SK-N-SH treated with all-trans-retinoic acid at 6 μM for 48 hours (cell line): ENCODE data around the gene BUB1B.

Experiments used
- ATAC-seq: fragments of 200-7000 bp; cut with Tn5 transposase; 3 replicates; pipeline ENCODE4 v1.9.1; 2020; ENCODE audit warnings: mild to moderate bottlenecking, moderate library complexity
- ARNTL ChIP-seq: fragments of 450-650 bp; formaldehyde crosslinking; IDR thresholded peaks from 2 replicates; pipeline ENCODE4 v1.5.0; 2020; ENCODE audit warnings: low read depth, mild to moderate bottlenecking, moderate library complexity, borderline replicate concordance
- BACH2 ChIP-seq: fragments of 250-450 bp; sonication (Bioruptor Pico); IDR thresholded peaks from 2 replicates; pipeline ENCODE4 v1.9.0; 2021; ENCODE audit warnings: mild to moderate bottlenecking, borderline replicate concordance
- CSDC2 ChIP-seq: fragments of 250-450 bp; sonication (Bioruptor Pico); IDR thresholded peaks from 2 replicates; pipeline ENCODE4 v1.5.0; 2020; ENCODE audit warnings: mild to moderate bottlenecking, moderate library complexity
- ESRRG ChIP-seq: fragments of 250-450 bp; sonication (Bioruptor Pico); IDR thresholded peaks from 2 replicates; pipeline ENCODE4 v1.6.1; 2021; ENCODE audit warnings: mild to moderate bottlenecking
- GLIS3 ChIP-seq: fragments of 250-450 bp; sonication (Bioruptor Pico); IDR thresholded peaks from 2 replicates; pipeline ENCODE4 v1.5.0; 2020; ENCODE audit warnings: mild to moderate bottlenecking, moderate library complexity
- ISL1 ChIP-seq: fragments of 250-450 bp; sonication (Bioruptor Pico); IDR thresholded peaks from 2 replicates; pipeline ENCODE4 v2.1.2; 2022; ENCODE audit warnings: mild to moderate bottlenecking, moderate library complexity
- OSR1 ChIP-seq: fragments of 250-450 bp; sonication (Bioruptor Pico); IDR thresholded peaks from 2 replicates; pipeline ENCODE4 v1.8.0; 2022; ENCODE audit warnings: moderate library complexity, mild to moderate bottlenecking, inconsistent platforms
- PPARA ChIP-seq: fragments of 250-450 bp; sonication (Bioruptor Pico); IDR thresholded peaks from 2 replicates; pipeline ENCODE4 v1.5.0; 2020; ENCODE audit warnings: mild to moderate bottlenecking, borderline replicate concordance
- RARB ChIP-seq: fragments of 250-450 bp; sonication (Bioruptor Pico); IDR thresholded peaks from 2 replicates; pipeline ENCODE4 v1.8.0; 2021; ENCODE audit warnings: mild to moderate bottlenecking, moderate library complexity
- SNAI2 ChIP-seq: fragments of 250-450 bp; sonication (Bioruptor Pico); IDR thresholded peaks from 2 replicates; pipeline ENCODE4 v1.5.0; 2020; ENCODE audit warnings: mild to moderate bottlenecking, moderate library complexity
- TCF4 ChIP-seq: fragments of 250-450 bp; sonication (Bioruptor Pico); IDR thresholded peaks from 2 replicates; pipeline ENCODE4 v1.8.0; 2021; ENCODE audit warnings: mild to moderate bottlenecking, moderate library complexity, borderline replicate concordance
- TOX ChIP-seq: fragments of 250-450 bp; sonication (Bioruptor Pico); IDR thresholded peaks from 2 replicates; pipeline ENCODE4 v1.8.0; 2021; ENCODE audit warnings: mild to moderate bottlenecking, moderate library complexity, borderline replicate concordance
- ZFP3 ChIP-seq: fragments of 250-450 bp; sonication (Bioruptor Pico); IDR thresholded peaks from 2 replicates; pipeline ENCODE4 v1.5.0; 2020; ENCODE audit warnings: mild to moderate bottlenecking, moderate library complexity
- ZFP30 ChIP-seq: fragments of 450-650 bp; formaldehyde crosslinking; IDR thresholded peaks from 2 replicates; pipeline ENCODE4 v1.5.0; 2022; ENCODE audit warnings: mild to moderate bottlenecking, moderate library complexity
- ZNF565 ChIP-seq: fragments of 450-650 bp; formaldehyde crosslinking; conservative IDR thresholded peaks from 2 replicates; pipeline ENCODE4 v1.5.0; 2020; ENCODE audit warnings: low read depth, mild to moderate bottlenecking, moderate library complexity
- ZNF70 ChIP-seq: fragments of 450-650 bp; formaldehyde crosslinking; IDR thresholded peaks from 2 replicates; pipeline ENCODE4 v1.5.0; 2020; ENCODE audit warnings: mild to moderate bottlenecking, moderate library complexity
- TF ChIP-seq, protein P1 (sequence below): fragments of 250-450 bp; sonication (Bioruptor Pico); IDR thresholded peaks from 2 replicates; pipeline ENCODE4 v1.8.0; 2020; ENCODE audit warnings: mild to moderate bottlenecking, moderate library complexity, borderline replicate concordance
- TF ChIP-seq, protein P2 (sequence below): fragments of 250-450 bp; sonication (Bioruptor Pico); IDR thresholded peaks from 2 replicates; pipeline ENCODE4 v1.5.1; 2020; ENCODE audit warnings: low read depth, mild to moderate bottlenecking, moderate library complexity
- TF ChIP-seq, protein P3 (sequence below): fragments of 250-450 bp; sonication (Bioruptor Pico); IDR thresholded peaks from 2 replicates; pipeline ENCODE4 v1.5.0; 2020; ENCODE audit warnings: mild to moderate bottlenecking, moderate library complexity
- TF ChIP-seq, protein P4 (sequence below): fragments of 250-450 bp; sonication (Bioruptor Pico); IDR thresholded peaks from 2 replicates; pipeline ENCODE4 v1.5.1; 2021; ENCODE audit warnings: mild to moderate bottlenecking, moderate library complexity

The BUB1B gene

DNA sequence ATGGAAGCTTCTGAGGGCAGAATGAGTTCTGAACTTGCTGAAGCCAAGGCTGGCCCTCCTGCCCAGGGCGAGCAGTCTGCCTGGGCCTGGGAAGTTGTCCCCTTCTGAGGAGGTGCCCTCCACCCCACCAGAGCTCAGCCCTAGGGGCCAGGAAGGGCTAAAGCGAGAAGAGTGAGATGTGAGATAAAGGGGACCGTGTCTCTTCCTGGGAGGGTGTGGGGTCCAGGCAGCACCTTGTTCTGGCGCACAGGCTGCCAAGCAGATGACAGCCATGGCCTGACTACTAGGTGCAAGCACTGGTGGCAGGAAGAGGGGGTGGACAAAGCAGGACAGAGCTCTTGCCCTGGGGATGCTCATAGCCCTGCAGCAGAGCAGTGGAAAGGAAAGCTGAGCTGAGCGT is 81.7 kb downstream of the BUB1B start (continued):
- TF ChIP-seq, protein P1, sequence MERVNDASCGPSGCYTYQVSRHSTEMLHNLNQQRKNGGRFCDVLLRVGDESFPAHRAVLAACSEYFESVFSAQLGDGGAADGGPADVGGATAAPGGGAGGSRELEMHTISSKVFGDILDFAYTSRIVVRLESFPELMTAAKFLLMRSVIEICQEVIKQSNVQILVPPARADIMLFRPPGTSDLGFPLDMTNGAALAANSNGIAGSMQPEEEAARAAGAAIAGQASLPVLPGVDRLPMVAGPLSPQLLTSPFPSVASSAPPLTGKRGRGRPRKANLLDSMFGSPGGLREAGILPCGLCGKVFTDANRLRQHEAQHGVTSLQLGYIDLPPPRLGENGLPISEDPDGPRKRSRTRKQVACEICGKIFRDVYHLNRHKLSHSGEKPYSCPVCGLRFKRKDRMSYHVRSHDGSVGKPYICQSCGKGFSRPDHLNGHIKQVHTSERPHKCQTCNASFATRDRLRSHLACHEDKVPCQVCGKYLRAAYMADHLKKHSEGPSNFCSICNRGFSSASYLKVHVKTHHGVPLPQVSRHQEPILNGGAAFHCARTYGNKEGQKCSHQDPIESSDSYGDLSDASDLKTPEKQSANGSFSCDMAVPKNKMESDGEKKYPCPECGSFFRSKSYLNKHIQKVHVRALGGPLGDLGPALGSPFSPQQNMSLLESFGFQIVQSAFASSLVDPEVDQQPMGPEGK (CRISPR knock-in tag) = no peak
- TF ChIP-seq ESRRG (no peak), ZNF565 (CRISPR knock-in tag) (no peak), RARB (no peak), SNAI2 (CRISPR knock-in tag) (no peak), GLIS3 (CRISPR knock-in tag) (no peak), OSR1 (no peak)
- TF ChIP-seq, protein P2, sequence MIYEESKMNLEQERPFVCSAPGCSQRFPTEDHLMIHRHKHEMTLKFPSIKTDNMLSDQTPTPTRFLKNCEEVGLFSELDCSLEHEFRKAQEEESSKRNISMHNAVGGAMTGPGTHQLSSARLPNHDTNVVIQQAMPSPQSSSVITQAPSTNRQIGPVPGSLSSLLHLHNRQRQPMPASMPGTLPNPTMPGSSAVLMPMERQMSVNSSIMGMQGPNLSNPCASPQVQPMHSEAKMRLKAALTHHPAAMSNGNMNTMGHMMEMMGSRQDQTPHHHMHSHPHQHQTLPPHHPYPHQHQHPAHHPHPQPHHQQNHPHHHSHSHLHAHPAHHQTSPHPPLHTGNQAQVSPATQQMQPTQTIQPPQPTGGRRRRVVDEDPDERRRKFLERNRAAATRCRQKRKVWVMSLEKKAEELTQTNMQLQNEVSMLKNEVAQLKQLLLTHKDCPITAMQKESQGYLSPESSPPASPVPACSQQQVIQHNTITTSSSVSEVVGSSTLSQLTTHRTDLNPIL (CRISPR knock-in tag) = no peak
- TF ChIP-seq, all 23 proteins: peak for 0

DNA sequence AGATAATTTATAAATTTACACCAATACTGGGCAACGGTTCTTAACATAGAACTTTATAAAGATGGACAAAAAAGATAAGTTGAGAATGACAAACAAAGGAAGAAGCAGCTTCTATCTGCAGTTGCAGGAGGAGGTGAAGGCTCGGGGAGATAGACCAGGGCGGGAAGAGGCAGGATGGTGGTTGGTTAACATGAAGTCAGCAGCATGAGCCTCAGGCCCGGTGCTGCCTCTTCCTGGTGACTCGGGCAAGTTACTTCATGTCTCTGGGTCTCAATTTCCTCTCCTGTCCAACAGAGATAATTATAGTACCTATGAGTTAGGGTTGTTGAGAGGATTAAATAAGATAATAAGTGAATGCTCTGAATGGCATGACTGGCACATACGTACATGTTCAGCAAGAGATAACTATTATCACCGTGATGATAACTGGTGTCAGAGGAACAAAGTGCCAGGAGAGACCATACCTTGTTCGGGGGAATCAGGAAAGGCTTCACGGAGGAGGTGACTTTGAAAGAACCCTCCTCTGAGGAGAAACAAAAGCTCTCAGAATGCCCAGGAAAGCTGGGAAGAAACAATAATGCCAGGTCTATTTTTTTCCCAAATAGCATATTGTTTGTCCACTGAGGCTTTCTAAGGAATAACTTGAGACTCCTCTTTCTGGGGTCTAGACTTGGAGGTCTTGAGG is 82.4 kb downstream of the BUB1B start:
- no peak for ATAC-seq
- no peak for TF ChIP-seq ZFP30 (CRISPR knock-in tag)
- TF ChIP-seq, protein P3, sequence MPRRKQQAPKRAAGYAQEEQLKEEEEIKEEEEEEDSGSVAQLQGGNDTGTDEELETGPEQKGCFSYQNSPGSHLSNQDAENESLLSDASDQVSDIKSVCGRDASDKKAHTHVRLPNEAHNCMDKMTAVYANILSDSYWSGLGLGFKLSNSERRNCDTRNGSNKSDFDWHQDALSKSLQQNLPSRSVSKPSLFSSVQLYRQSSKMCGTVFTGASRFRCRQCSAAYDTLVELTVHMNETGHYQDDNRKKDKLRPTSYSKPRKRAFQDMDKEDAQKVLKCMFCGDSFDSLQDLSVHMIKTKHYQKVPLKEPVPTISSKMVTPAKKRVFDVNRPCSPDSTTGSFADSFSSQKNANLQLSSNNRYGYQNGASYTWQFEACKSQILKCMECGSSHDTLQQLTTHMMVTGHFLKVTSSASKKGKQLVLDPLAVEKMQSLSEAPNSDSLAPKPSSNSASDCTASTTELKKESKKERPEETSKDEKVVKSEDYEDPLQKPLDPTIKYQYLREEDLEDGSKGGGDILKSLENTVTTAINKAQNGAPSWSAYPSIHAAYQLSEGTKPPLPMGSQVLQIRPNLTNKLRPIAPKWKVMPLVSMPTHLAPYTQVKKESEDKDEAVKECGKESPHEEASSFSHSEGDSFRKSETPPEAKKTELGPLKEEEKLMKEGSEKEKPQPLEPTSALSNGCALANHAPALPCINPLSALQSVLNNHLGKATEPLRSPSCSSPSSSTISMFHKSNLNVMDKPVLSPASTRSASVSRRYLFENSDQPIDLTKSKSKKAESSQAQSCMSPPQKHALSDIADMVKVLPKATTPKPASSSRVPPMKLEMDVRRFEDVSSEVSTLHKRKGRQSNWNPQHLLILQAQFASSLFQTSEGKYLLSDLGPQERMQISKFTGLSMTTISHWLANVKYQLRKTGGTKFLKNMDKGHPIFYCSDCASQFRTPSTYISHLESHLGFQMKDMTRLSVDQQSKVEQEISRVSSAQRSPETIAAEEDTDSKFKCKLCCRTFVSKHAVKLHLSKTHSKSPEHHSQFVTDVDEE = no peak
- no peak for TF ChIP-seq BACH2
- TF ChIP-seq SNAI2 (CRISPR knock-in tag) = no peak
- TF ChIP-seq ZFP3 (CRISPR knock-in tag) = no peak
- TF ChIP-seq, protein P1 (CRISPR knock-in tag) = no peak
- TF ChIP-seq OSR1 = no peak
- TF ChIP-seq GLIS3 (CRISPR knock-in tag) = no peak
- TF ChIP-seq ISL1 = no peak
- no peak for TF ChIP-seq TCF4 (CRISPR knock-in tag)
- TF ChIP-seq CSDC2 (CRISPR knock-in tag) = no peak
- TF ChIP-seq TOX (CRISPR knock-in tag) = no peak
- TF ChIP-seq ARNTL = no peak
- no peak for TF ChIP-seq ZNF70 (CRISPR knock-in tag)
- TF ChIP-seq PPARA (CRISPR knock-in tag) = no peak

DNA sequence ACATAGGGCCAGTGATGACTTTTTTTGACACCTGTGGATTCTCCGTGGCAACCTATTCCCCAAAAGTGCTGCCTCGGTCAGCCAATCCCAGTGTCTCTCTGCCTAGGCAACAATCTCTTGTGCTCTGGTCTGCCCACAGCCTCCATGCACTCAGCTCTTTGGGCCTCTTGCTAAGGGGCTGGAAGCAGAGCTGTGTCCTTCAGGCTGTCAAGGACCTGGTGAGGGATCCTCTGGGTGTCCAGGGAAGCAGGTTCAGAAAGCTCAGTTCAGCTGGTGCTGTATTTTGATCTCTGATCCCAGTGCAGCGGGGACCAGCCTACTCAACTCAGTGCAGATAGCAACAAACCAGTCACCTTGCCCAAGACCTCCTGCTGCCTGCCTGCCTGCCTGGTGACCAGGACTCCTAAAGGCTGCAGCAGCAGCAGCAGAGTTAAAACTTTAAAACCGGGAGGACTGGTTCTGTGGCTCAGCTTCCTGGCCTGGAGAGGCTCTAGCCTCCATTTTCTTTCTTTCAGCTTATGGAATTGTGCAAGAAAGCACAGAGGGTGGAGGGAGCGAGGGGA is 84.2 kb downstream of the BUB1B start:
- no peak for TF ChIP-seq ZFP30 (CRISPR knock-in tag)
- no peak for TF ChIP-seq ZNF565 (CRISPR knock-in tag)
- TF ChIP-seq, protein P4, sequence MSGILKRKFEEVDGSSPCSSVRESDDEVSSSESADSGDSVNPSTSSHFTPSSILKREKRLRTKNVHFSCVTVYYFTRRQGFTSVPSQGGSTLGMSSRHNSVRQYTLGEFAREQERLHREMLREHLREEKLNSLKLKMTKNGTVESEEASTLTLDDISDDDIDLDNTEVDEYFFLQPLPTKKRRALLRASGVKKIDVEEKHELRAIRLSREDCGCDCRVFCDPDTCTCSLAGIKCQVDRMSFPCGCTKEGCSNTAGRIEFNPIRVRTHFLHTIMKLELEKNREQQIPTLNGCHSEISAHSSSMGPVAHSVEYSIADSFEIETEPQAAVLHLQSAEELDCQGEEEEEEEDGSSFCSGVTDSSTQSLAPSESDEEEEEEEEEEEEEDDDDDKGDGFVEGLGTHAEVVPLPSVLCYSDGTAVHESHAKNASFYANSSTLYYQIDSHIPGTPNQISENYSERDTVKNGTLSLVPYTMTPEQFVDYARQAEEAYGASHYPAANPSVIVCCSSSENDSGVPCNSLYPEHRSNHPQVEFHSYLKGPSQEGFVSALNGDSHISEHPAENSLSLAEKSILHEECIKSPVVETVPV (CRISPR knock-in tag) = no peak
- TF ChIP-seq, protein P1 (CRISPR knock-in tag) = no peak
- no peak for ATAC-seq
